Measurements from ENCODE around the gene NSMF.

NSMF gene

GRCh38 chr9:137491735-137492432 is 32.8 kb upstream of the NSMF start:
- no peak for DNase-seq (ENCODE audit: low read depth)

DNA sequence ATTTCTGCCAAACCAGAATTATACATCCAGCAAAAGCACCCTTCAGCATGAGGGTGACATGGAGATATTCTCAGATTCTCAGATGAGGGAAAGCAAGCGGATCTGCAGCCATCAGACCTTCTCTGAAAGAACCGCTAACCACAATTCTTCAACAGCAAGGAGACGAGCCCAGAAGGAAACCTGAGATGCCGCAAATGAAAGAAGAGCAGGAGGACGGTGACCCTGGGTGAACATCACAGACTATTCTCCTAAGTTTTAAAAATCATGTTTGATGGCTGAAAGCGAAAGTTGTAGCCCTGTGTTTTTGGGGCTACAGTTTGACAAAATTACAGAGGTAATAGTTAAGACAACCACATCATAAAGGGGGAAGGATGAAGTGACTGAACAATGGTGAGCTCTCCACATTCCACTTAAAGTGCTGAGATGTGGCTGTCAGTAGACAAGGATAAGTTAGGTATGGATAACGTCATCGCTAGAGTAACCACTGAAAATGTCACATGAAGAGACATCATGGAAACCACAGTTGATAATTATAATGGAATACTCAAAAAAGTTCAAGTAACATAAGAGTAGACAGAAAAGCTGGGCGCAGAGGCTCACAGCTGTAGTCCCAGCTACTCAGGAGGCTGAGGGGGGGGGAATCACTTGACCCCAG is 31.5 kb upstream of the NSMF start:
- no peak for DNase-seq (ENCODE audit: low read depth)

GRCh38 chr9:137488906-137489305 is 29.8 kb upstream of the NSMF start:
- DNase-seq (ENCODE audit: low read depth), result no peak

GRCh38 chr9:137488327-137488653 is 29.2 kb upstream of the NSMF start:
- no peak for DNase-seq (ENCODE audit: low read depth)

- no peak for DNase-seq (ENCODE audit: low read depth)
Measured at GRCh38 chr9:137487454-137488326, 28.6 kb upstream of the NSMF start.

DNA sequence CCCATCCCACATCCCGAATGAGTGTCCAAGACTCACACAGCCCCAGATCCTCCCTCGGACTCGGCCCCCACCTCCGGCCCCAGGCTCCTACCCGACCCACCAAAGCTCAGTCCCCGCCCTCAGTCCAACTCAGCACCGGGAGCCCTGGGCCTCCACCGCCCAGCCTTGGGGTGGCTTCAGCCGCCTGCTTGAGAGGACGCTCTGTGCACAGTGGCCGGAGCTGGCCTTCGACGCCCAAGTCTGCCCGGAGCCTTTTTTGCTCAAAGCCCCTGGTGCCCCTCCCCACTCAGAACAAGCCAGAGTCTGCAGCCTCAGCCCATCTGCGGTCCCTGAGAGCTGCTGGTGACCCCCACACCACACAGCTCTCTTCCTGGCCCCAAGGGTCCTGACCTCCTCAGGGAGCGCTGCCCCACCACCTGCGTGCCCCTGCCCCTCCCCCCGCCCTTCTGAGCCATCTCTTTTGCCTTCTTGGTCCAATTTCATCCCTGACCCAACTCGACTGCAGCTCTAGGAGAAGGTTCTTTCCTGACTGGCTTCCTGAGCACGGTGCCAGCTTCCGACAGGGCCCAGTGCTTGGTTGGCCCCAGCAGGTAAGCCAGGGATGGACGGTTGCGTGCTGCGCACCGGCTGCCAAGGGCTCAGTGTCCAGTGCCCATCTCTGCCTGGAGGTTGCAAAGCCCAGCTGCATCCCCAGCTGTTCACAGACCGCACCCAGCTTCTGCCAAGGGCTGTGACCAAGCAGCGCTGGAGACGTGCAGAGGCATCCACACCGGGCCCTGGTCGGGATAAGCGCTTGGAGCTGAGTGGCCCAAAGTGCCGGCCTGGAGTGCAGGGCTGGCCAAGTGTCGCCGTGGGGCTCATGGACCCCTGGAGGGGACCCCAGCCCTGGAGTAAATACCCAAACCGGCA is 27.7 kb upstream of the NSMF start:
- no peak for DNase-seq (ENCODE audit: low read depth)

DNA sequence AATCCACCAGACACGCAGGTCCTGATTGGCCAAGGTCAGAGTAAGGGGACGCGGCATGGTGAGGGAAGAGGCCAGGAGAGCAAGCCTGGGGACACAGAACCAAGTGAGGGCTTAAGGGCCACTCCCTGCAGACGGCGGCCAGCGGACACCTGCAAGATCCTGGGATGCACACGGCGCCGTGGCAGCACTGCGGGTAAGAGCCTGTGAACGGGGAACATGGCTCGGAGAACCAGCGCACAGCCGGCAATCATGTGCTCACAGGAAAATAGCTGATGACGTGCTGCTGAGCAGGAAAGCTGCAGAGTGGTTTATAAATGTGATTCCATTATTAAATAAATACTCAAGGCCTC is 27.0 kb upstream of the NSMF start:
- DNase-seq (ENCODE audit: low read depth), result no peak

GRCh38 chr9:137485343-137486140 is 26.4 kb upstream of the NSMF start:
- DNase-seq (ENCODE audit: low read depth), result no peak

DNA sequence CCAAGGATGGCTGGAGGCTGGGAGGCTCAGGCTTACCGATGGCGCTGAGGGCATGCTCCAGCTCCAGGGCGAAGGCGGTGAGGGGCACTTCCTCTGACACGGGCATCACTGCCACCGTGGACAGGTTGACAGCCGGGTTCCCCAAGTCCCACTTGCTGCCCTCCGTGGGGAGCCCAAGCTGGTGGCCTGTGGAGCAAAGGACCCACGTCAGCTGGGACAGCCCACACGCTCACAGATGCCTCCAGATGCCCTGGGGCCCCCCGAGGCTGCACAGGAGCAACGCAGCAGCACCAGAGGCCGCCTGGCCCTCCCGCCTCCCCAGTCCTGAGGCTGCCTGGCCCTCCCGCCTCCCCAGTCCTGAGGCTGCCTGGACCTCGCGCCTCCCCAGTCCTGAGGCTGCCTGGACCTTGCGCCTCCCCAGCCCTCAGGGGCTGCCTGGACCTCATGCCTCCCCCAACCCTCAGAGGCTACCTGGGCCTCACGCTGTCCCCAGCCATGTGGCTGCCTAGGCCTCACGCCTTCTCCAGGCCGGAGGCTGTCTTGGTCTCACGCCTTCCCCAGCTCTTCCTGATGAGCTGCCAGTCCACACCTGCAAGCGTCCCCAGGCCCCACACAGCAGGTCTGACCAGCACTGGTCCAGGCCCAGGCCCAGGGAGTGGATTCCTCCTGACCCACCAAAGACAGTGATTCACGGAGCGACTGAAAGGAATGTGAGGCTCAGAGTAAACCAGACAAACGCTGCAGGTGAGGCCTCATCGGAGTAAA is 25.6 kb upstream of the NSMF start:
- no peak for DNase-seq (ENCODE audit: low read depth)

DNA sequence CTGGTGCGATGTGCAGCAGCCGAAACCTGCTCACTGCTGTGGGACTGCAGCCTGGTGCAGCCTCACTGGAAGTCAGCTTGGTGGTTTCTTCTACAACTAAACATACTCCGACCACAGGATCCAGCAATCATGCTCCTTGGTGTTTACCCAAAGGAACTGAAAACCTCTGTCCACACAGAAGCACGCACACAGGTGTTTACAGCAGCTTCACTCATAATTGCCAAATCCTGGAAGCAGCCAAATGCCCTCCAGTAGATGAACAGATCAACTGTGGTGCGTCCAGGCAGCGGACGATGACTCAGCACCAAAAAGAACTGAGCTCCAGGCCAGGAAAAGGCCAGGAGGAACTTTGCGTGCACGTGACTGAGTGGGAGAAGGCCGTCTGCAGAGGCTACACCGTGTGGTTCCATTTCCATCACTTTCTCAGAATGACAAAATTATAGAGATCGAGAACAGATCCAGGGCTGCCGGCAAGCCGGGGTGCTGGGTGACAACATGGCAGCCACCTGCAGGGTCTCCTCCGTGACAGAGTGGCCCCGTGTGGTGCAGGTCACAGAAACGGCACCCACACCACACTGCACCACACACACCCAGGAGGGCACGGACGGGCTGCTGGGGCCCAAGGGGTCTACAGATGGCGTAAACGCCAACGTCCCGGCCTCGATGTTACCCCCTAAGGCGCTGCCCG is 23.1 kb upstream of the NSMF start:
- DNase-seq (ENCODE audit: low read depth), result no peak

- DNase-seq (ENCODE audit: low read depth), result no peak
Measured at GRCh38 chr9:137480686-137481683, 21.9 kb upstream of the NSMF start.

- no peak for DNase-seq (ENCODE audit: low read depth)
Measured at GRCh38 chr9:137479892-137480685, 21.0 kb upstream of the NSMF start.

DNA sequence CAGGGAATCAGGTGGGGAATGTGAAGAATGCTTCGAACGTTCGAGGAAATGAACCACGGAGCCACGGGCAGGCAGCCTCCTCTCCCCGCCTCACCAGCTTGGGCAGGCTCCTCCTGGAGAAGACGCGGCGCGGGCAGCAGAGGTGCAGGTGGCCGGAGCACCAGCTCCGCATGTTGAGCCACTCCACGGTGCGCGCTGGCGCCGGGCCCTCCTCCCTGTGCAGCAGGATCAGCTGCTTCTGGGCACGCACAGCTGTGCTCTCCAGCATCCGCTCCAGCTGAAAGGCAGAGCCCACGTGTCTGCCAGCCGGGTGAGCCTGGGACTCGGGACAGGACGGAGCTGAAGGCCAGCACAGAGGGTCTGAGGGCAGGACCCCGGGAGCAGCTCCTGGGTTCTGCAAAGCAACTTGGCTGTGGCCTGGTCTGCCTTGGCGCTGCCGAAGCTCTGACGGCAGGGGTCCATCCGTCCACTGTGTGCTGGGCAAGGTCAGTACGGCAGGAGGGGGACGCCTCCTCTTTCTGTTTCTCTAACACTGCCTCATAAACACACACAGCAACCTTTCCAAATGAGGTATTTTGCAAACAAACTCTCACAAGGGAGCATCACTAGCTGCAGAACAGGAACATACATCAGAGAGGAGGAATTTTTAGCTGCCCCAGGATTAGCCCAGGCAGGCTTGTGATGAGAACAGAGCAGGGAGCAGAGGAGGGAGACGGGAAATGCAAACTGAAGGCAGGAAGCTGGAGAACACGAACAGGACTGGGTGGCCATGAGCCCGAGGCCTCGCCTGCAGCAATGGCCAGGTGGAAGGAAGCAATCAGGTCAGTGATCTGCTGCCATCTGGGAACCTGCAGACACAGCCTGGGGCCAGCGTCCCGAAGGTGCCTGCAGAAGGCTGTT is 20.1 kb upstream of the NSMF start:
- DNase-seq (ENCODE audit: low read depth), result no peak

DNA sequence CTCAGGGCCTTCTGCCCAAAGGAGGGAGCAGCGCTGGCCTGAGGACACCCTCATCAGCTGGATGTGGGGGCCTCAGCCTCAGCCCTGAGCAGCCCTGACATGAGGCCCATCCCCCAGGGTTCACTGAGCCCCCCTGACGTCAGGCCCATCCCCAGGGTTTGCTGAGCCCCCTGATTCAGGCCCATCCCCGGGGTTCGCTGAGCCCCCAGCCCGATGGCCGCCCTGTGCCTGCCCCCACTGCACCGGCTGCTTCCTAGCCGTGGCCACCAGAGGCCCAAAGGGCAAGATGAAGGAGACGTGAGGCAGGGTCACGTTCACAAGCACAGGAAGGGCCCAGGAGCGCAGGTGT is 19.5 kb upstream of the NSMF start:
- no peak for DNase-seq (ENCODE audit: low read depth)

- DNase-seq (ENCODE audit: low read depth), result no peak
Measured at GRCh38 chr9:137477778-137478612, 18.9 kb upstream of the NSMF start.

- no peak for DNase-seq (ENCODE audit: low read depth)
Measured at GRCh38 chr9:137476856-137477255, 17.7 kb upstream of the NSMF start.

Data from activated T-cell treated with anti-CD3 and anti-CD28 coated beads for 1 hour (primary cell).